ENCODE measurements around the gene TBC1D8.

Gene TBC1D8

GRCh38 chr2:101151859-101152271 is 683 bp upstream of the TBC1D8 start:
- H3K27ac Mint-ChIP-seq = no peak overlapping the region
- no peak for TF ChIP-seq CTCF (IDR thresholded peaks at IDR 0.05)
- H3K36me3 Mint-ChIP-seq (ENCODE audit: low read depth) = peaks cover 8% of the 10 kb centered on the region
- H3K9me3 Mint-ChIP-seq = no peaks in the 10 kb centered on the region
- H3K4me1 Mint-ChIP-seq = peaks cover 66% of the 10 kb centered on the region
- peak overlapping the region; percentile 78 for H3K4me3 Mint-ChIP-seq
- DNase-seq = no peak
- H3K27me3 Mint-ChIP-seq (ENCODE audit: low read depth, poor library complexity) = peaks cover 76% of the 10 kb centered on the region

DNA sequence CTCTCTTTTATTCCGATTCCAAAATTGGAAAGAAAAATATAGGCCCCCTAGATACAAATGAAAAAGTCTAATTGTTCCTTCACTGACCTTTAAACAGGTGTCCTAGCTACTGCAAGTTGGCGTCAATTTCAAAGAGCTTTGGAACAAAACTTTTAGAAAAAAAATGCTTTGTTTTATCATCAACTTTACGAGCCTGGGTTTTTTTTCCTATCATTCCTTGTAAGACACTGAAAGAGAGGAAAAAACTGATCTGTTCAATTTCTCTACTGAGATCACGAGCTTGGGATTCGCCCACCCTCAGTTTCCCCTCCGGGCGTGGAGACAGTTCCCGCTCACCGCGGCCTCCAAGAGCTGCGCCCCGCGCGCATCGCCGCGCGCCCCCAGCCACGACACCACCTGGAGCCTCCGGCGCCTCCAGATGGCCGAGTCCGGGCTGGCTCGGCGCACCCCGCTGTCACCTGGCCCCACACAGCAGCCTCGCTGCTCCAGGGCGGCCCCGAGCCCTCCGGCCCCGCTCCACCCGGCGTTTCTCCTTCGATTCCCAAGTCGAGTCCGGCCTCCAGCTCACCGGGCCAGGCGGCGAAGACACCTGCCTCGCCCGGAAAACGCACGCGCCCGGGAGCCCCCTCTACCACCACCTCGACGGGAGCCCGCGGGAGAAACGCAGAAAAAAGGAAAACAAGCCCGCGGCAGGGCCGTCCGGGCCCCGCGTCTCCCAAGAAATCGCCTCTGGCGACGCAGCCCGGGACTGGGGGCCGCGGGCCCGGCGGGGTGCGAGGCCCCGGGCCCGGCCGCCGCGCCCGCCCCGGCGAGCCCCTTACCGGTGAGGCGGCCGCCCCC is 656 bp downstream of the TBC1D8 start:
- peaks cover 76% of the 10 kb centered on the region for H3K27me3 Mint-ChIP-seq (ENCODE audit: low read depth, poor library complexity)
- H3K27ac Mint-ChIP-seq = no peak overlapping the region
- no peak for TF ChIP-seq CTCF (IDR thresholded peaks at IDR 0.05)
- H3K4me1 Mint-ChIP-seq = peaks cover 71% of the 10 kb centered on the region
- DNase-seq = peak; percentile 43
- H3K4me3 Mint-ChIP-seq = peak overlapping the region; percentile 81
- H3K9me3 Mint-ChIP-seq = no peaks in the 10 kb centered on the region
- H3K36me3 Mint-ChIP-seq (ENCODE audit: low read depth) = peaks cover 12% of the 10 kb centered on the region

DNA sequence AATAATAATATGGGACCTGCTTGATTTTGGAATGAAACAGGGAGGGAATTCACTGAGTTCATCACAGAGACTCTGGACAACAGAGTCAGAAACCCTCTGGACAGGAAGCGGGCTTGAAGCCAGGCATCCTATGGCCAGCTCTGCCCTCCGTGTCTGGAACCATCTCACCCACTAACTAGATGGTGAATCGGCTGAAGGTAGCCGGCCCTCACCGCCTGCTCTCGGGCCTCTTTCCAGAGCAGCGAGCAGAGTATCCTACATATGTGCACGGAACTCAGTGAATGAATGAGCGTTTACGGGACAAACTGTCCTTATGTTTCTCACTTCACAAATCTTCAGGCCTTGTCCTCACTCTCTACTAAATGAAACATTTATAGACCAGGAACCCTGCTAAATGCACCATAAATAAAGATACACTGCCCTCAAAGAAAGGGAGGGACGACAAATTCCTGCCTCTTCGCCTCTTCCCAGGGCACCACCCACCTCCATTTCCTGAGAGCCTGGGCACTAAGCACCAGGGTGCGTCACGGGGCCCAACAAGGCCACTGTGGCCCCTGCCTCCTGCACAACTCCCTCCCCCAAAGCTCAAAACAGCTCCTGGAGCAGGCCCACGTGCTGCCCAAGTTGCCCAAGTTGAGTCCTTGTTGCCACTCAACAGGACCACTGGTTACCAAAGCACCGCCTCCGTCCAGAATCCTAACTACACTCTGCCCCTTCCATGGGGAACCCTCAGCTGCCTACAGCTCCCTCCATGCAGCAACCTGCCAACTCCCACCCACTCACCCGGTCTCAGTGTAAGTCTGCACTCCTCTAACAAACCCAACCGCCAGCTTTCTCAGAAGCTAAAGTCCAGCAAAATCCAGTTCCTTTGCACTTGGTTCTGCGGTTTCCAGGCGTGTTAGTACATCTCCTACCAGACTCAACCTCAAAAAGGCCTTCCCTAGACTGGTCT is 1.7 kb downstream of the TBC1D8 start:
- no peak for TF ChIP-seq CTCF (IDR thresholded peaks at IDR 0.05)
- Mint-ChIP-seq H3K36me3 (ENCODE audit: low read depth) (peaks cover 12% of the 10 kb centered on the region), H3K27ac (no peak overlapping the region), H3K9me3 (no peaks in the 10 kb centered on the region), H3K4me1 (peaks cover 71% of the 10 kb centered on the region), H3K27me3 (ENCODE audit: low read depth, poor library complexity) (peaks cover 67% of the 10 kb centered on the region), H3K4me3 (peak overlapping the region; percentile 81)
- no peak for DNase-seq

DNA sequence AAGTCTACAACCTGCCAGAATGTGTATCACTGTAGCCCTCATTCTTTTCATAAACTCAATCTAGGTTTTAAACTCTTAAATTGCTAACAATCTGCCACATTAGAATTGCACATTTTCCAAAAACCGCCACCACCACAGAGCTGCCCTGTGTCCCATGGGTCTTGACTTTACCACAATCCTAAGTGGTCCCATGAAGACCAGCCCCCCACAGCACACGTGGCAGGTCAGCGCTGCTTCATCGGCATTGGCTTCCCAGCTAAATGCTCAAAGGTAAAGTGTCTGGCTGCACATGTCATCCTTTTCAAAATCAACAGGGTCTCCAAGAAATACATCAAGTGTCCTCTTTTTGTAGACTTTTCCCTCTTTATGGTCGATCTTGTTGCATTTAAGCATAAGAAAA is 2.4 kb downstream of the TBC1D8 start:
- H3K4me1 Mint-ChIP-seq = peaks cover 70% of the 10 kb centered on the region
- H3K4me3 Mint-ChIP-seq = peak overlapping the region; percentile 81
- no peak for TF ChIP-seq CTCF (IDR thresholded peaks at IDR 0.05)
- peaks cover 3% of the 10 kb centered on the region for H3K9me3 Mint-ChIP-seq
- H3K27me3 Mint-ChIP-seq (ENCODE audit: low read depth, poor library complexity) = peaks cover 60% of the 10 kb centered on the region
- no peak for DNase-seq
- H3K27ac Mint-ChIP-seq = no peak overlapping the region
- H3K36me3 Mint-ChIP-seq (ENCODE audit: low read depth) = peaks cover 12% of the 10 kb centered on the region

- Mint-ChIP-seq H3K27ac (no peak overlapping the region), H3K27me3 (ENCODE audit: low read depth, poor library complexity) (peaks cover 51% of the 10 kb centered on the region), H3K4me3 (peak overlapping the region; percentile 31), H3K4me1 (peaks cover 62% of the 10 kb centered on the region), H3K9me3 (peaks cover 7% of the 10 kb centered on the region), H3K36me3 (ENCODE audit: low read depth) (peaks cover 12% of the 10 kb centered on the region)
- no peak for DNase-seq
- TF ChIP-seq CTCF (IDR thresholded peaks at IDR 0.05) = no peak
Measured at GRCh38 chr2:101147971-101148370, 3.2 kb downstream of the TBC1D8 start.
